ENCODE data around the gene ACOT12.
"Not testable (repeated sequence)": the region's sequence is repeated elsewhere in the genome, so short reads cannot be mapped to it uniquely, and the experiment has no call there.

The ACOT12 gene

GRCh38 chr5:81409896-81410295 is 16.0 kb upstream of the ACOT12 start:
- Mint-ChIP-seq H3K4me3 (no peak overlapping the region), H3K27me3 (no peaks in the 10 kb centered on the region), H3K4me1 (no peaks in the 10 kb centered on the region), H3K27ac (no peak overlapping the region), H3K36me3 (peaks cover 10% of the 10 kb centered on the region), H3K9me3 (peaks cover 1% of the 10 kb centered on the region)
- ATAC-seq (ENCODE audit: low read depth) (no peak), DNase-seq (ENCODE audit: low spot score in 2 of 2) (no peak)

GRCh38 chr5:81409361-81409760 is 15.4 kb upstream of the ACOT12 start:
- H3K27ac Mint-ChIP-seq = no peak overlapping the region
- H3K4me3 Mint-ChIP-seq = no peak overlapping the region
- DNase-seq (ENCODE audit: low spot score in 2 of 2) (no peak), ATAC-seq (ENCODE audit: low read depth) (no peak)
- peaks cover 10% of the 10 kb centered on the region for H3K36me3 Mint-ChIP-seq
- peaks cover 1% of the 10 kb centered on the region for H3K9me3 Mint-ChIP-seq
- no peaks in the 10 kb centered on the region for H3K27me3 Mint-ChIP-seq
- H3K4me1 Mint-ChIP-seq = no peaks in the 10 kb centered on the region

- H3K4me1 Mint-ChIP-seq = no peaks in the 10 kb centered on the region
- no peaks in the 10 kb centered on the region for H3K27me3 Mint-ChIP-seq
- no peak overlapping the region for H3K27ac Mint-ChIP-seq
- ATAC-seq (ENCODE audit: low read depth) = no peak
- H3K36me3 Mint-ChIP-seq = peaks cover 9% of the 10 kb centered on the region
- no peak for DNase-seq (ENCODE audit: low spot score in 2 of 2)
- H3K9me3 Mint-ChIP-seq = peaks cover 1% of the 10 kb centered on the region
- H3K4me3 Mint-ChIP-seq = no peak overlapping the region
Measured at GRCh38 chr5:81408496-81408895, 14.6 kb upstream of the ACOT12 start.

GRCh38 chr5:81407811-81408210 is 13.9 kb upstream of the ACOT12 start:
- not testable (repeated sequence) for ATAC-seq (ENCODE audit: low read depth); H3K27ac Mint-ChIP-seq; H3K4me1 Mint-ChIP-seq; H3K36me3 Mint-ChIP-seq; H3K9me3 Mint-ChIP-seq; H3K27me3 Mint-ChIP-seq; DNase-seq (ENCODE audit: low spot score in 2 of 2); H3K4me3 Mint-ChIP-seq

- peaks cover 1% of the 10 kb centered on the region for H3K9me3 Mint-ChIP-seq
- H3K4me3 Mint-ChIP-seq = no peak overlapping the region
Measured at GRCh38 chr5:81405126-81405891, 11.4 kb upstream of the ACOT12 start.

GRCh38 chr5:81402192-81402930 is 8.4 kb upstream of the ACOT12 start:
- no peak for ATAC-seq (ENCODE audit: low read depth)
- DNase-seq (ENCODE audit: low spot score in 2 of 2) = no peak
- no peak overlapping the region for H3K27ac Mint-ChIP-seq
- no peaks in the 10 kb centered on the region for H3K9me3 Mint-ChIP-seq
- H3K4me3 Mint-ChIP-seq = no peak overlapping the region
- H3K27me3 Mint-ChIP-seq = peaks cover 5% of the 10 kb centered on the region
- H3K4me1 Mint-ChIP-seq = no peaks in the 10 kb centered on the region
- H3K36me3 Mint-ChIP-seq = peaks cover 4% of the 10 kb centered on the region

More at GRCh38 chr5:81405126-81405891, 11.4 kb upstream of the ACOT12 start:
- peaks cover 3% of the 10 kb centered on the region for H3K27me3 Mint-ChIP-seq
- H3K36me3 Mint-ChIP-seq = peaks cover 9% of the 10 kb centered on the region
- DNase-seq (ENCODE audit: low spot score in 2 of 2) (no peak), ATAC-seq (ENCODE audit: low read depth) (no peak)
- H3K27ac Mint-ChIP-seq = no peak overlapping the region
- no peaks in the 10 kb centered on the region for H3K4me1 Mint-ChIP-seq

GRCh38 chr5:81401266-81401665 is 7.3 kb upstream of the ACOT12 start:
- no peak overlapping the region for H3K4me3 Mint-ChIP-seq
- H3K9me3 Mint-ChIP-seq = no peaks in the 10 kb centered on the region
- ATAC-seq (ENCODE audit: low read depth) (no peak), DNase-seq (ENCODE audit: low spot score in 2 of 2) (no peak)
- H3K36me3 Mint-ChIP-seq = peaks cover 2% of the 10 kb centered on the region
- H3K27ac Mint-ChIP-seq = no peak overlapping the region
- peaks cover 7% of the 10 kb centered on the region for H3K27me3 Mint-ChIP-seq
- H3K4me1 Mint-ChIP-seq = no peaks in the 10 kb centered on the region

GRCh38 chr5:81400375-81400774 is 6.4 kb upstream of the ACOT12 start:
- ATAC-seq (ENCODE audit: low read depth) (no peak), DNase-seq (ENCODE audit: low spot score in 2 of 2) (no peak)
- H3K27ac Mint-ChIP-seq = no peak overlapping the region
- no peaks in the 10 kb centered on the region for H3K4me1 Mint-ChIP-seq
- H3K9me3 Mint-ChIP-seq = no peaks in the 10 kb centered on the region
- peaks cover 9% of the 10 kb centered on the region for H3K27me3 Mint-ChIP-seq
- no peak overlapping the region for H3K4me3 Mint-ChIP-seq
- no peaks in the 10 kb centered on the region for H3K36me3 Mint-ChIP-seq

- ATAC-seq (ENCODE audit: low read depth) (no peak), DNase-seq (ENCODE audit: low spot score in 2 of 2) (no peak)
- Mint-ChIP-seq H3K36me3 (no peaks in the 10 kb centered on the region), H3K4me1 (no peaks in the 10 kb centered on the region), H3K27me3 (peaks cover 12% of the 10 kb centered on the region), H3K4me3 (no peak overlapping the region), H3K9me3 (no peaks in the 10 kb centered on the region), H3K27ac (no peak overlapping the region)
Measured at GRCh38 chr5:81398741-81399140, 4.8 kb upstream of the ACOT12 start.

- no peak for ATAC-seq (ENCODE audit: low read depth)
- Mint-ChIP-seq H3K9me3 (no peaks in the 10 kb centered on the region), H3K4me3 (no peak overlapping the region), H3K27ac (no peak overlapping the region), H3K36me3 (no peaks in the 10 kb centered on the region), H3K27me3 (peaks cover 15% of the 10 kb centered on the region), H3K4me1 (peaks cover 2% of the 10 kb centered on the region)
- DNase-seq (ENCODE audit: low spot score in 2 of 2) = no peak
Measured at GRCh38 chr5:81397176-81397575, 3.2 kb upstream of the ACOT12 start.

GRCh38 chr5:81395262-81395661 is 1.3 kb upstream of the ACOT12 start:
- Mint-ChIP-seq H3K36me3 (no peaks in the 10 kb centered on the region), H3K4me1 (peaks cover 2% of the 10 kb centered on the region), H3K27ac (no peak overlapping the region), H3K27me3 (peaks cover 18% of the 10 kb centered on the region), H3K9me3 (no peaks in the 10 kb centered on the region), H3K4me3 (no peak overlapping the region)
- ATAC-seq (ENCODE audit: low read depth) (no peak), DNase-seq (ENCODE audit: low spot score in 2 of 2) (no peak)

- ATAC-seq (ENCODE audit: low read depth) (no peak), DNase-seq (ENCODE audit: low spot score in 2 of 2) (no peak)
- Mint-ChIP-seq H3K27me3 (peaks cover 19% of the 10 kb centered on the region), H3K9me3 (no peaks in the 10 kb centered on the region), H3K36me3 (no peaks in the 10 kb centered on the region), H3K4me3 (peak overlapping the region; percentile 24), H3K4me1 (peaks cover 2% of the 10 kb centered on the region), H3K27ac (no peak overlapping the region)
Measured at GRCh38 chr5:81393430-81393782, 528 bp downstream of the ACOT12 start.

- Mint-ChIP-seq H3K4me3 (no peak overlapping the region), H3K27me3 (peaks cover 12% of the 10 kb centered on the region), H3K9me3 (no peaks in the 10 kb centered on the region), H3K36me3 (no peaks in the 10 kb centered on the region), H3K4me1 (peaks cover 2% of the 10 kb centered on the region), H3K27ac (no peak overlapping the region)
- DNase-seq (ENCODE audit: low spot score in 2 of 2) (no peak), ATAC-seq (ENCODE audit: low read depth) (no peak)
Measured at GRCh38 chr5:81389025-81389424, 4.9 kb downstream of the ACOT12 start.

- Mint-ChIP-seq H3K27me3 (peaks cover 9% of the 10 kb centered on the region), H3K4me1 (no peaks in the 10 kb centered on the region), H3K27ac (no peak overlapping the region), H3K36me3 (no peaks in the 10 kb centered on the region), H3K9me3 (no peaks in the 10 kb centered on the region), H3K4me3 (no peak overlapping the region)
- no peak for ATAC-seq (ENCODE audit: low read depth)
- DNase-seq (ENCODE audit: low spot score in 2 of 2) = no peak
Measured at GRCh38 chr5:81388169-81388568, 5.8 kb downstream of the ACOT12 start.

- ATAC-seq (ENCODE audit: low read depth) = no peak
- no peaks in the 10 kb centered on the region for H3K4me1 Mint-ChIP-seq
- DNase-seq (ENCODE audit: low spot score in 2 of 2) = no peak
- H3K27ac Mint-ChIP-seq = no peak overlapping the region
- no peak overlapping the region for H3K4me3 Mint-ChIP-seq
- no peaks in the 10 kb centered on the region for H3K9me3 Mint-ChIP-seq
- no peaks in the 10 kb centered on the region for H3K36me3 Mint-ChIP-seq
- peaks cover under 1% of the 10 kb centered on the region for H3K27me3 Mint-ChIP-seq
Measured at GRCh38 chr5:81383867-81384266, 10.1 kb downstream of the ACOT12 start.
